ENCODE results near the gene MKRN2. TPM values are rescaled to one million over a fixed set of nuclear protein-coding genes. Genes with fewer than 3 reads are reported as not detected.

The MKRN2 gene
- total and polyA plus RNA-seq, 2 of the 4 experiments (the other 2 are of a cell fraction): 44.4 to 65.6 TPM

- TF ChIP-seq SMC3 (IDR thresholded peaks at IDR 0.05; ENCODE audit: low read depth, low read length) (no peak), RAD21 (IDR thresholded peaks at IDR 0.05; ENCODE audit: low read length) (no peak), CEBPB (IDR thresholded peaks at IDR 0.05; ENCODE audit: low read depth, low read length) (no peak), MXI1 (IDR thresholded peaks at IDR 0.05; ENCODE audit: borderline replicate concordance, low read depth, low read length) (no peak), RCOR1 (IDR thresholded peaks at IDR 0.05; ENCODE audit: insufficient replicate concordance, low read length) (no peak), MAZ (IDR thresholded peaks at IDR 0.05; ENCODE audit: borderline replicate concordance, low read depth, low read length) (no peak)
- no peaks in the 10 kb centered on the region for H3K9me3 ChIP-seq (ENCODE audit: control insufficient read depth, insufficient read depth, low read length)
- no peaks in the 10 kb centered on the region for H3K27me3 ChIP-seq (ENCODE audit: control insufficient read depth, insufficient read depth, low read length)
- H3K36me3 ChIP-seq (ENCODE audit: control insufficient read depth, insufficient read depth, low read length): peaks cover 17% of the 10 kb centered on the region
- no peak overlapping the region for H3K4ac ChIP-seq (ENCODE audit: low read depth, low read length)
- H3K14ac ChIP-seq (replicated peaks; ENCODE audit: low read depth, low read length): no peak overlapping the region
- no peak overlapping the region for H4K8ac ChIP-seq (ENCODE audit: low read depth in 2 of 2, low read length in 2 of 2)
- H2BK120ac ChIP-seq (ENCODE audit: low read depth, low read length): no peak overlapping the region
- no peak overlapping the region for H2AK9ac ChIP-seq (replicated peaks; ENCODE audit: low read depth, low read length, poor library complexity)
- H2BK15ac ChIP-seq (ENCODE audit: low read depth, low read length): no peak overlapping the region
- in situ Hi-C loops (cut with MboI; ENCODE audit: low sequenced_read_pairs): no loop called here
- dilution Hi-C loops (cut with HindIII; ENCODE audit: low sequenced_read_pairs, unreplicated experiment): no loop called here
- no peak for DNase-seq
- peaks cover 12% of the 10 kb centered on the region for H3K9me1 ChIP-seq (ENCODE audit: insufficient read depth, low read length)
- no peak overlapping the region for H2BK5ac ChIP-seq (ENCODE audit: low read depth, low read length, poor library complexity, severe bottlenecking)
- peaks cover 33 to 77% of the 10 kb centered on the region in 2 experiments for H3K79me1 ChIP-seq (ENCODE audit: low read depth in 1 of 2, low read length in 2 of 2)
- no peak overlapping the region for H4K91ac ChIP-seq (ENCODE audit: insufficient read depth, low read depth, low read length)
- ChIA-PET CTCF (interaction anchor here (0.6 kb wide), 2 partner anchors 13 to 32 kb away, joined by 4 to 9 read pairs; no protein-coding TSS in a partner anchor), POLR2A (ENCODE audit: unreplicated experiment) (no interaction called here)
- H4K20me1 ChIP-seq (ENCODE audit: insufficient read depth, low read length): peaks cover 48% of the 10 kb centered on the region
- peaks cover 7% of the 10 kb centered on the region for H3K4me1 ChIP-seq (ENCODE audit: control insufficient read depth, insufficient read depth, low read length)
- no peak overlapping the region for H3K9ac ChIP-seq (ENCODE audit: low read depth, low read length)
- H4K5ac ChIP-seq (ENCODE audit: low read depth, low read length): no peak overlapping the region
- intact Hi-C loops (cut with micrococcal nuclease): no loop called here
- H3K56ac ChIP-seq (ENCODE audit: extremely low read depth, insufficient read depth, low read length): no peak overlapping the region
- no peak overlapping the region for H2AFZ ChIP-seq (replicated peaks; ENCODE audit: low read length, poor library complexity)
- 100% methylated on average over 2 of the region's 6 CpGs; no CpG with 5 or more reads in 1 of the 2 experiments for WGBS, 2 experiments (ENCODE audit: extremely low coverage in 2 of 2, insufficient read length in 1 of 2)
- H3K18ac ChIP-seq (ENCODE audit: low read depth, low read length): no peak overlapping the region
- H3K4me3 ChIP-seq (ENCODE audit: insufficient read depth, low read depth, low read length): no peak overlapping the region
- no peak overlapping the region for H3K23ac ChIP-seq (ENCODE audit: low read depth, low read length)
- BruUV-seq (replicated peaks): no TSS peak
- no peak overlapping the region for H2BK20ac ChIP-seq (ENCODE audit: low read depth, low read length)
- H3K4me2 ChIP-seq (ENCODE audit: low read depth, low read length): no peak overlapping the region
- no peak overlapping the region for H3K27ac ChIP-seq (ENCODE audit: insufficient read depth, low read length)
- ATAC-seq (ENCODE audit: low read depth): no peak
- H2AK5ac ChIP-seq (ENCODE audit: low read depth, low read length): no peak overlapping the region
These were observed 61.5 kb downstream of the MKRN2 start for GRCh38 chr3:12618426-12618825.

Data from IMR-90 (cell line).